ENCODE data around the gene PPM1J. TPM values are rescaled to one million over a fixed set of nuclear protein-coding genes. Genes with fewer than 3 reads are reported as not detected.

The PPM1J gene
- total RNA-seq, 1 donor from 2014 or later = 1.6 TPM

- no peak for TF ChIP-seq CTCF (IDR thresholded peaks at IDR 0.05; ENCODE audit: unreplicated experiment)
- Mint-ChIP-seq H3K36me3 (ENCODE audit: low read depth, unreplicated experiment) (no peaks in the 10 kb centered on the region), H3K4me3 (ENCODE audit: unreplicated experiment) (no peak overlapping the region), H3K27me3 (ENCODE audit: unreplicated experiment) (peaks cover 6% of the 10 kb centered on the region), H3K9me3 (ENCODE audit: unreplicated experiment) (no peaks in the 10 kb centered on the region), H3K27ac (ENCODE audit: unreplicated experiment) (no peak overlapping the region), H3K4me1 (ENCODE audit: unreplicated experiment) (peaks cover 8% of the 10 kb centered on the region)
- no peak for DNase-seq (ENCODE audit: low spot score)
These were observed 39.0 kb upstream of the PPM1J start for GRCh38 chr1:112754116-112754628.

- H3K36me3 Mint-ChIP-seq (ENCODE audit: low read depth, unreplicated experiment) = no peaks in the 10 kb centered on the region
- H3K4me3 Mint-ChIP-seq (ENCODE audit: unreplicated experiment) = no peak overlapping the region
- DNase-seq (ENCODE audit: low spot score) = no peak
- H3K9me3 Mint-ChIP-seq (ENCODE audit: unreplicated experiment) = no peaks in the 10 kb centered on the region
- no peak overlapping the region for H3K27ac Mint-ChIP-seq (ENCODE audit: unreplicated experiment)
- H3K4me1 Mint-ChIP-seq (ENCODE audit: unreplicated experiment) = no peaks in the 10 kb centered on the region
- TF ChIP-seq CTCF (IDR thresholded peaks at IDR 0.05; ENCODE audit: unreplicated experiment) = no peak
- peaks cover 2% of the 10 kb centered on the region for H3K27me3 Mint-ChIP-seq (ENCODE audit: unreplicated experiment)
These were observed 33.3 kb upstream of the PPM1J start for GRCh38 chr1:112748396-112748795.

- H3K4me1 Mint-ChIP-seq (ENCODE audit: unreplicated experiment) = no peaks in the 10 kb centered on the region
- peak; percentile 46 for DNase-seq (ENCODE audit: low spot score)
- H3K4me3 Mint-ChIP-seq (ENCODE audit: unreplicated experiment) = no peak overlapping the region
- no peak overlapping the region for H3K27ac Mint-ChIP-seq (ENCODE audit: unreplicated experiment)
- no peaks in the 10 kb centered on the region for H3K36me3 Mint-ChIP-seq (ENCODE audit: low read depth, unreplicated experiment)
- no peaks in the 10 kb centered on the region for H3K9me3 Mint-ChIP-seq (ENCODE audit: unreplicated experiment)
- no peak for TF ChIP-seq CTCF (IDR thresholded peaks at IDR 0.05; ENCODE audit: unreplicated experiment)
- H3K27me3 Mint-ChIP-seq (ENCODE audit: unreplicated experiment) = peaks cover 11% of the 10 kb centered on the region
These were observed 29.0 kb upstream of the PPM1J start for GRCh38 chr1:112744009-112744578.

GRCh38 chr1:112743174-112744008 lies 28.3 kb upstream of the PPM1J start:
- H3K4me3 Mint-ChIP-seq (ENCODE audit: unreplicated experiment) = no peak overlapping the region
- H3K9me3 Mint-ChIP-seq (ENCODE audit: unreplicated experiment) = no peaks in the 10 kb centered on the region

More at GRCh38 chr1:112743174-112744008, 28.3 kb upstream of the PPM1J start:
- no peaks in the 10 kb centered on the region for H3K4me1 Mint-ChIP-seq (ENCODE audit: unreplicated experiment)
- no peak for TF ChIP-seq CTCF (IDR thresholded peaks at IDR 0.05; ENCODE audit: unreplicated experiment)
- no peak overlapping the region for H3K27ac Mint-ChIP-seq (ENCODE audit: unreplicated experiment)
- H3K36me3 Mint-ChIP-seq (ENCODE audit: low read depth, unreplicated experiment) = no peaks in the 10 kb centered on the region
- no peak for DNase-seq (ENCODE audit: low spot score)
- H3K27me3 Mint-ChIP-seq (ENCODE audit: unreplicated experiment) = peaks cover 11% of the 10 kb centered on the region

Data from endothelial cell (in vitro differentiated cells).